ENCODE data around the gene FSD1. TPM values are rescaled to one million over a fixed set of nuclear protein-coding genes. Genes with fewer than 3 reads are reported as not detected.
"Not testable (repeated sequence)": the region's sequence is repeated elsewhere in the genome, so short reads cannot be mapped to it uniquely, and the experiment has no call there.

The FSD1 gene
- polyA plus RNA-seq, 1 experiment = 6.8 TPM

GRCh38 chr19:4268816-4269430 is 35.5 kb upstream of the FSD1 start:
- H3K27ac ChIP-seq (ENCODE audit: low read depth, low read length) = no peak overlapping the region
- no peak overlapping the region for H3K4me3 ChIP-seq (ENCODE audit: low read depth, low read length)
- CTCF ChIA-PET = interaction anchor here (1.0 to 4.2 kb wide), 3 partner anchors 75 to 367 kb away, joined by 3 to 58 read pairs (median 5); partner anchors contain the start of gene MPND
- POLR2A ChIA-PET = no interaction called here
- no peak for DNase-seq (ENCODE audit: low read depth, low spot score)
- H3K9me3 ChIP-seq (ENCODE audit: control insufficient read depth, insufficient read depth, low read length) = peaks cover 11% of the 10 kb centered on the region
- H3K27me3 ChIP-seq (ENCODE audit: control insufficient read depth, insufficient read depth, low read length) = no peaks in the 10 kb centered on the region
- TF ChIP-seq, protein P1, sequence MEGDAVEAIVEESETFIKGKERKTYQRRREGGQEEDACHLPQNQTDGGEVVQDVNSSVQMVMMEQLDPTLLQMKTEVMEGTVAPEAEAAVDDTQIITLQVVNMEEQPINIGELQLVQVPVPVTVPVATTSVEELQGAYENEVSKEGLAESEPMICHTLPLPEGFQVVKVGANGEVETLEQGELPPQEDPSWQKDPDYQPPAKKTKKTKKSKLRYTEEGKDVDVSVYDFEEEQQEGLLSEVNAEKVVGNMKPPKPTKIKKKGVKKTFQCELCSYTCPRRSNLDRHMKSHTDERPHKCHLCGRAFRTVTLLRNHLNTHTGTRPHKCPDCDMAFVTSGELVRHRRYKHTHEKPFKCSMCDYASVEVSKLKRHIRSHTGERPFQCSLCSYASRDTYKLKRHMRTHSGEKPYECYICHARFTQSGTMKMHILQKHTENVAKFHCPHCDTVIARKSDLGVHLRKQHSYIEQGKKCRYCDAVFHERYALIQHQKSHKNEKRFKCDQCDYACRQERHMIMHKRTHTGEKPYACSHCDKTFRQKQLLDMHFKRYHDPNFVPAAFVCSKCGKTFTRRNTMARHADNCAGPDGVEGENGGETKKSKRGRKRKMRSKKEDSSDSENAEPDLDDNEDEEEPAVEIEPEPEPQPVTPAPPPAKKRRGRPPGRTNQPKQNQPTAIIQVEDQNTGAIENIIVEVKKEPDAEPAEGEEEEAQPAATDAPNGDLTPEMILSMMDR (IDR thresholded peaks at IDR 0.05; ENCODE audit: low read depth, low read length) = no peak

DNA sequence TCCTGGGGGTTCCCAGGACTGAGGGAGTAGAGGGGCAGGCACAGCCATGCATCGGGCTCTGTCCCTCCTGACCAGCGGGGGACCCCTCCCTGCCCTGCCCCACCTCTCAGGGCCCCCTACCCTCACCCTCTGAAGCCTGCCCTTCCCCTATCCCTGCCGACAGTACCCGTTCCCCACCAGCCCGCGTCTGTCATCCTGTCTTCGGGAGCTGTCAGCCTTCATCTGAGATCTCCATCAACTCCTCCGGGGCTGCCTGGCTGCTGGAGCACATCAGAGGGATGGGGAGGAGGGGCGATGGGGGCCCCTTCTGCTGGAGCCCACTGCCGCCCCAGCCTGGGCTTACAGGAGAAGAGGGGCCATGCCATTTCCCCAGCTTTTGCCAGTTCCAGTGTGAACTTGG is 31.5 kb upstream of the FSD1 start:
- no peak overlapping the region for H3K4me3 ChIP-seq (ENCODE audit: low read depth, low read length)
- POLR2A ChIA-PET = no interaction called here
- peaks cover 2% of the 10 kb centered on the region for H3K27me3 ChIP-seq (ENCODE audit: control insufficient read depth, insufficient read depth, low read length)
- peaks cover 11% of the 10 kb centered on the region for H3K9me3 ChIP-seq (ENCODE audit: control insufficient read depth, insufficient read depth, low read length)
- TF ChIP-seq, protein P1 (IDR thresholded peaks at IDR 0.05; ENCODE audit: low read depth, low read length) = no peak
- H3K27ac ChIP-seq (ENCODE audit: low read depth, low read length) = no peak overlapping the region
- CTCF ChIA-PET = no interaction called here
- DNase-seq (ENCODE audit: low read depth, low spot score) = no peak

GRCh38 chr19:4274321-4274686 is 30.1 kb upstream of the FSD1 start:
- CTCF ChIA-PET; DNase-seq (ENCODE audit: low read depth, low spot score); POLR2A ChIA-PET: not testable (repeated sequence)

GRCh38 chr19:4277191-4277696 is 27.2 kb upstream of the FSD1 start:
- ChIA-PET CTCF (interaction anchor here (3.2 kb wide), 1 partner anchor 10 kb away, joined by 14 read pairs; no protein-coding TSS in a partner anchor), POLR2A (interaction anchor here (0.7 kb wide), 1 partner anchor 97 kb away, joined by 15 read pairs; no protein-coding TSS in a partner anchor)
- Histone ChIP-seq H3K27ac (ENCODE audit: low read depth, low read length) (no peak overlapping the region), H3K9me3 (ENCODE audit: control insufficient read depth, insufficient read depth, low read length) (peaks cover 6% of the 10 kb centered on the region; the same call in 1 of the 2 replicates), H3K4me3 (ENCODE audit: low read depth, low read length) (no peak overlapping the region), H3K27me3 (ENCODE audit: control insufficient read depth, insufficient read depth, low read length) (peaks cover 24% of the 10 kb centered on the region)
- TF ChIP-seq, protein P1 (IDR thresholded peaks at IDR 0.05; ENCODE audit: low read depth, low read length) = no peak
- DNase-seq (ENCODE audit: low read depth, low spot score) = no peak

More at GRCh38 chr19:4274321-4274686, 30.1 kb upstream of the FSD1 start:
- Histone ChIP-seq H3K9me3 (ENCODE audit: control insufficient read depth, insufficient read depth, low read length) (peaks cover 11% of the 10 kb centered on the region), H3K27me3 (ENCODE audit: control insufficient read depth, insufficient read depth, low read length) (peaks cover 10% of the 10 kb centered on the region)
- H3K4me3 ChIP-seq (ENCODE audit: low read depth, low read length); H3K27ac ChIP-seq (ENCODE audit: low read depth, low read length): not testable (repeated sequence)

DNA sequence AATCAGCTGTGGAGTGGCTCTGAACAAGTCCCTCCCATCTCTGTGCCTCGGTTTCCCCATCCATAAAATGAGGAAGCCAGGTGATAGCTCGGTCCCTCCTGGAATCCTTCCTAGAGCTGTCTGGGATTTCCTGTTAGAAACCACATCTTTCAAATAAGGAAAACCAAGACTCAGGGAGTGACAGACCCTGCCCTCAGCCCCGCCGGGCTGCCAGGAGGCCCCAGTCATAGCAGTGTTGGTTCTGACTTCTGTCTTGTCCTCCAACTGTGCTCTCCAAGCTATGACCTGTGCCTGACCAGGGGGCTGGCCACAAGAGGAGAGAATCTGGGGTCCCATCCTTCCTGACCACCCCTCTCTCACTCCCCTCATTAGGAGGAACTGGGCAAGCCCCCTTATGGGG is 26.4 kb upstream of the FSD1 start:
- POLR2A ChIA-PET = no interaction called here
- peaks cover 3% of the 10 kb centered on the region; the same call in 1 of the 2 replicates for H3K9me3 ChIP-seq (ENCODE audit: control insufficient read depth, insufficient read depth, low read length)
- CTCF ChIA-PET = interaction anchor here (3.2 kb wide), 1 partner anchor 11 kb away, joined by 14 read pairs; no protein-coding TSS in a partner anchor
- peaks cover 27% of the 10 kb centered on the region for H3K27me3 ChIP-seq (ENCODE audit: control insufficient read depth, insufficient read depth, low read length)
- no peak overlapping the region for H3K27ac ChIP-seq (ENCODE audit: low read depth, low read length)
- TF ChIP-seq, protein P1 (IDR thresholded peaks at IDR 0.05; ENCODE audit: low read depth, low read length) = no peak
- DNase-seq (ENCODE audit: low read depth, low spot score) = no peak
- no peak overlapping the region for H3K4me3 ChIP-seq (ENCODE audit: low read depth, low read length)

Measured in AG04450 (cell line).